NOMO-1 treated with DMSO at 0.1 percent for 48 hours (cell line): ENCODE data around the gene FRMD3.

Experiments used
- DNase-seq: peaks from one replicate; lab custom pipeline; 2025; ENCODE audit not compliant: unreplicated experiment; lab: John Stamatoyannopoulos, UW

The FRMD3 gene

GRCh38 chr9:83290692-83291091 lies 247.5 kb downstream of the FRMD3 start:
- DNase-seq, result no peak

GRCh38 chr9:83287021-83287420 lies 251.2 kb downstream of the FRMD3 start:
- DNase-seq, result no peak

- DNase-seq, result no peak
Observed at GRCh38 chr9:83285445-83286225, 252.6 kb downstream of the FRMD3 start.

- no peak for DNase-seq
Observed at GRCh38 chr9:83284746-83285145, 253.5 kb downstream of the FRMD3 start.

- no peak for DNase-seq
Observed at GRCh38 chr9:83283528-83283927, 254.7 kb downstream of the FRMD3 start.

GRCh38 chr9:83281306-83282255 lies 256.6 kb downstream of the FRMD3 start:
- peak; percentile 74 for DNase-seq

GRCh38 chr9:83280790-83281189 lies 257.4 kb downstream of the FRMD3 start:
- DNase-seq, result no peak

GRCh38 chr9:83280268-83280667 lies 257.9 kb downstream of the FRMD3 start:
- no peak for DNase-seq

- no peak for DNase-seq
Observed at GRCh38 chr9:83274787-83275186, 263.4 kb downstream of the FRMD3 start.

GRCh38 chr9:83271665-83272071 lies 266.5 kb downstream of the FRMD3 start:
- DNase-seq, result no peak

- DNase-seq, result no peak
Observed at GRCh38 chr9:83270116-83270515, 268.1 kb downstream of the FRMD3 start.

- no peak for DNase-seq
Observed at GRCh38 chr9:83267741-83268140, 270.5 kb downstream of the FRMD3 start.

- no peak for DNase-seq
Observed at GRCh38 chr9:83266666-83267496, 271.3 kb downstream of the FRMD3 start.

- DNase-seq, result no peak
Observed at GRCh38 chr9:83266331-83266665, 271.9 kb downstream of the FRMD3 start.

- DNase-seq, result no peak
Observed at GRCh38 chr9:83264315-83264714, 273.9 kb downstream of the FRMD3 start.

GRCh38 chr9:83259558-83259957 lies 278.6 kb downstream of the FRMD3 start:
- DNase-seq, result no peak

GRCh38 chr9:83257937-83258891 lies 280.0 kb downstream of the FRMD3 start:
- no peak for DNase-seq

GRCh38 chr9:83247732-83248131 lies 290.5 kb downstream of the FRMD3 start:
- no peak for DNase-seq

GRCh38 chr9:83245979-83246659 lies 292.1 kb downstream of the FRMD3 start:
- no peak for DNase-seq

- DNase-seq, result no peak
Observed at GRCh38 chr9:83242066-83242465, 296.1 kb downstream of the FRMD3 start.
